SK-N-SH (cell line): ENCODE measurements around the gene NHP2. TPM values are rescaled to one million over a fixed set of nuclear protein-coding genes. Genes with fewer than 3 reads are reported as not detected.

Experiments
- polyA plus RNA-seq, 3 experiments: library from polyadenylated mRNA; depleted of rRNA; stranded (reverse); fragments of >200 nt; gene quantifications; 2 replicates each; pipeline ENCODE4 v1.2.3, GENCODE V29; 2012

Gene NHP2
- polyA plus RNA-seq, 1 of the 3 experiments (the other 2 are of a cell fraction) = 455 TPM

Other genes starting within 250 kb of the NHP2 start
- gene PROP1, start 157.6 kb downstream of the NHP2 start, polyA plus RNA-seq (2012; rRNA removed) = not detected in 2 replicates
- gene N4BP3, start 40.4 kb downstream of the NHP2 start, polyA plus RNA-seq (2012; rRNA removed) = 0.16 and 0.28 TPM in 2 replicates
- 42.8 and 43.7 TPM in 2 replicates for gene RMND5B, start 22.9 kb downstream of the NHP2 start, polyA plus RNA-seq (2012; rRNA removed)
- not detected in 2 replicates for gene GMCL2, start 33.5 kb upstream of the NHP2 start, polyA plus RNA-seq (2012; rRNA removed)
- 157 and 164 TPM in 2 replicates for gene HNRNPAB, start 50.6 kb upstream of the NHP2 start, polyA plus RNA-seq (2012; rRNA removed)
- 46.8 and 61.3 TPM in 2 replicates for gene PHYKPL, start 78.9 kb upstream of the NHP2 start, polyA plus RNA-seq (2012; rRNA removed)